LNCaP clone FGC (cell line): ENCODE results near the gene GLIS2.

Experiments
- DNase-seq: peaks from one replicate; pipeline ENCODE4 v3.0.0-alpha.2; 2011; ENCODE audit warnings: low read depth
- H3K4me3 ChIP-seq: 2 replicates; pipeline ENCODE4 v1.5.1; 2011; ENCODE audit warnings: mild to moderate bottlenecking, low read depth, low read length, control low read depth
- TF ChIP-seq, protein P1 (sequence below): IDR thresholded peaks from 2 replicates; pipeline ENCODE4 v1.5.1; 2012; ENCODE audit warnings: mild to moderate bottlenecking; ENCODE audit not compliant: control insufficient read depth, insufficient read depth; ENCODE audit errors: extremely low read depth

The GLIS2 gene

DNA sequence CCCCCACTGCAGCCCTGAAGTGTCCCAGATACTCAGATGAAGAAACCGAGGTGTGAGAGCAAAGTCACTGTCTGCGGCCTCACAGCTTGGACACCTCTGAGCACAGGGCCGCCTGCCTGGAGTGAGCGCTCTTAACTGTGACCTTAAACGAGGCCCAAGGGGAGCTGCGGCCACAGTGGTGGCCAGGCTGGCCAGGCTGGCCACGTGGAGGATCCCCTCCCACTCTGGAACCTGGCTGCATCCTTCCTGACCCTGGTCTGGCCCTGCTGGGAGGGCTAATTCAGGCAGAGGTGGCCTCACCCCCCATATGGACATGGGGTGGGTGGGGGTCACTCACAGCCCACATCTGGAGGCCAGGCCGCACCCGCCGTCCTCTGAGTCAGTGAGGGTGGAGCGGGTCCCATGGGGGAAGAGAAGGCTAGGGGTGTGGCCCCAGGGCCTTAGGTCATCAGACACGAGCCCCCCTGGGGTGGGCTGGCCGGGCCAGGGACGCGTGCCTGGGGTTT is 62.3 kb downstream of the GLIS2 start:
- DNase-seq: no peak

DNA sequence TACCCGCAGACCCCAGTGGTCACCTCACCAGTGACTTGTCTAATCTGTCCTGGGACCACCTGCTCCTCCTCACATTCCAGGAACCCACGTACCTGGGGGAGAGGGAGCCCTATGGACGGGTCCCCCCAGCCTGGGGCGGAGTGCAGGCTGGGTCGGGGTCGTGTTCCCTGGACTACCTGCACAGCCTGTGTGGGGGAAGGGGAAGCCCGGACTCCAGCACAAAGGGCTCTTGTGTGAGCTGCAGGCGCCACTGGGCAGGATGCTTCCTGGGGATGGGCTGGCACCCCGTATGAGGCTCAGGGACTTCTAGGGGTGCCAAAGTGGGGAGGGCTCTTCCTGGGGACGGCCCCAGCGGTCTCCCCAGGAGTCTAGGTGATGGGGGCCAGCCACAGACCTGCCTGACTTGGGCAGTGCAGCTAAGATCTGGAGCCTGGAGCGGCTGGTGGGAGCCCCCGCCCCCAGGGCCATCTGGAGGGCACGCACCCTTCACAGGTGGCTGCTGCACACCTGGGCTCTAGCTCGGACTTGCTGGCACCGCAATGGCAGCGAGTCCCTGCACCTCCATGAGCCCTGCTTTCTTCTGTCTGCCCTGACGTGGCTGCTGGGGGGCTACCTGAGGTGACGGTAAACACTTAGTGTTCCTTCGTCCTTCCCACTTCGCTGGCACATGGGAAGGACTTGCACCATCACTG is 63.3 kb downstream of the GLIS2 start:
- TF ChIP-seq, protein P1, sequence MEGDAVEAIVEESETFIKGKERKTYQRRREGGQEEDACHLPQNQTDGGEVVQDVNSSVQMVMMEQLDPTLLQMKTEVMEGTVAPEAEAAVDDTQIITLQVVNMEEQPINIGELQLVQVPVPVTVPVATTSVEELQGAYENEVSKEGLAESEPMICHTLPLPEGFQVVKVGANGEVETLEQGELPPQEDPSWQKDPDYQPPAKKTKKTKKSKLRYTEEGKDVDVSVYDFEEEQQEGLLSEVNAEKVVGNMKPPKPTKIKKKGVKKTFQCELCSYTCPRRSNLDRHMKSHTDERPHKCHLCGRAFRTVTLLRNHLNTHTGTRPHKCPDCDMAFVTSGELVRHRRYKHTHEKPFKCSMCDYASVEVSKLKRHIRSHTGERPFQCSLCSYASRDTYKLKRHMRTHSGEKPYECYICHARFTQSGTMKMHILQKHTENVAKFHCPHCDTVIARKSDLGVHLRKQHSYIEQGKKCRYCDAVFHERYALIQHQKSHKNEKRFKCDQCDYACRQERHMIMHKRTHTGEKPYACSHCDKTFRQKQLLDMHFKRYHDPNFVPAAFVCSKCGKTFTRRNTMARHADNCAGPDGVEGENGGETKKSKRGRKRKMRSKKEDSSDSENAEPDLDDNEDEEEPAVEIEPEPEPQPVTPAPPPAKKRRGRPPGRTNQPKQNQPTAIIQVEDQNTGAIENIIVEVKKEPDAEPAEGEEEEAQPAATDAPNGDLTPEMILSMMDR: no peak
- DNase-seq: no peak
- H3K4me3 ChIP-seq: no peak overlapping the region

More for the DNA sequence above, 62.3 kb downstream of the GLIS2 start:
- TF ChIP-seq, protein P1: no peak
- no peak overlapping the region for H3K4me3 ChIP-seq

DNA sequence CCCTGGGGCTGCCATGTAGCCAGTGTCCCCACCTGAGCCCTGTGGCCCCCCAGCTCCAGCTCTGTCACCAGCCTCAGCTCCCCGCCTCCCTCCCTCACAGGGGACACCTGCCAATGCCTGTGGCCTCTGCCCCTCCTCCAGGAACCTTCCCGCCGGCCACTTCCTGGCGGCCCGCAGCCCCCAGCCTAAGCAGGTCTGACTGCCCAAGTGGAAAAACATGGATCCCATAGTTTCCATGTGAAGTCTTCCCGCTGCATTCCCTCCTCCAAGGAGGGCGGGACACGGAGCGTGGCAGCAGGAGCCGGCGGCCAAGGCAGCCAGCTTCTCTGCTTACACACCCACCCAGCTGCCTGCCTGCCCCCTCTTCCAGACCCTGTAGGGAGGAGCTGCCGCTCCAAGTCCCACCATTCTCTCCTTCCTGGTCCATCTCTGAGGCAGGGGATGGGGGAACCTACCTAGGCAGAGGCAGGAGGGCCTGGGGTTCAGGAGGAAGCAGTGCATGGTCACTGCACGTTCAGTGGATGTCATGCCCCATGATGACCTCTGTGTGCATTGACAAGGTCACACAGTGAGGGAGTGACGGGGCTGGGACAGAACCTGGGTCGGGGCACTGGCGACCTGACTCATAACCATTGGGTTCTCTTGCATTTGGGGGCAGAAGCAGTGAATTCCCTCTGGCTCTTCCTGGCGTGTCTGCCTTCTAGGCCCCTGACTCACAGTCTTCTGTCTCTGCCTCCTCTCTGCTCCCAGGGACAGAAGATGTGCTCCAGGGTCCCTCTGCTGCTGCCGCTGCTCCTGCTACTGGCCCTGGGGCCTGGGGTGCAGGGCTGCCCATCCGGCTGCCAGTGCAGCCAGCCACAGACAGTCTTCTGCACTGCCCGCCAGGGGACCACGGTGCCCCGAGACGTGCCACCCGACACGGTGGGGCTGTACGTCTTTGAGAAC is 64.5 kb downstream of the GLIS2 start:
- no peak for DNase-seq
- TF ChIP-seq, protein P1: no peak
- H3K4me3 ChIP-seq: no peak overlapping the region

DNA sequence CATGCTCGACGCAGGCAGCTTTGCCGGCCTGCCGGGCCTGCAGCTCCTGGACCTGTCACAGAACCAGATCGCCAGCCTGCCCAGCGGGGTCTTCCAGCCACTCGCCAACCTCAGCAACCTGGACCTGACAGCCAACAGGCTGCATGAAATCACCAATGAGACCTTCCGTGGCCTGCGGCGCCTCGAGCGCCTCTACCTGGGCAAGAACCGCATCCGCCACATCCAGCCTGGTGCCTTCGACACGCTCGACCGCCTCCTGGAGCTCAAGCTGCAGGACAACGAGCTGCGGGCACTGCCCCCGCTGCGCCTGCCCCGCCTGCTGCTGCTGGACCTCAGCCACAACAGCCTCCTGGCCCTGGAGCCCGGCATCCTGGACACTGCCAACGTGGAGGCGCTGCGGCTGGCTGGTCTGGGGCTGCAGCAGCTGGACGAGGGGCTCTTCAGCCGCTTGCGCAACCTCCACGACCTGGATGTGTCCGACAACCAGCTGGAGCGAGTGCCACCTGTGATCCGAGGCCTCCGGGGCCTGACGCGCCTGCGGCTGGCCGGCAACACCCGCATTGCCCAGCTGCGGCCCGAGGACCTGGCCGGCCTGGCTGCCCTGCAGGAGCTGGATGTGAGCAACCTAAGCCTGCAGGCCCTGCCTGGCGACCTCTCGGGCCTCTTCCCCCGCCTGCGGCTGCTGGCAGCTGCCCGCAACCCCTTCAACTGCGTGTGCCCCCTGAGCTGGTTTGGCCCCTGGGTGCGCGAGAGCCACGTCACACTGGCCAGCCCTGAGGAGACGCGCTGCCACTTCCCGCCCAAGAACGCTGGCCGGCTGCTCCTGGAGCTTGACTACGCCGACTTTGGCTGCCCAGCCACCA is 65.4 kb downstream of the GLIS2 start:
- TF ChIP-seq, protein P1: no peak
- no peak for DNase-seq
- H3K4me3 ChIP-seq: no peak overlapping the region

DNA sequence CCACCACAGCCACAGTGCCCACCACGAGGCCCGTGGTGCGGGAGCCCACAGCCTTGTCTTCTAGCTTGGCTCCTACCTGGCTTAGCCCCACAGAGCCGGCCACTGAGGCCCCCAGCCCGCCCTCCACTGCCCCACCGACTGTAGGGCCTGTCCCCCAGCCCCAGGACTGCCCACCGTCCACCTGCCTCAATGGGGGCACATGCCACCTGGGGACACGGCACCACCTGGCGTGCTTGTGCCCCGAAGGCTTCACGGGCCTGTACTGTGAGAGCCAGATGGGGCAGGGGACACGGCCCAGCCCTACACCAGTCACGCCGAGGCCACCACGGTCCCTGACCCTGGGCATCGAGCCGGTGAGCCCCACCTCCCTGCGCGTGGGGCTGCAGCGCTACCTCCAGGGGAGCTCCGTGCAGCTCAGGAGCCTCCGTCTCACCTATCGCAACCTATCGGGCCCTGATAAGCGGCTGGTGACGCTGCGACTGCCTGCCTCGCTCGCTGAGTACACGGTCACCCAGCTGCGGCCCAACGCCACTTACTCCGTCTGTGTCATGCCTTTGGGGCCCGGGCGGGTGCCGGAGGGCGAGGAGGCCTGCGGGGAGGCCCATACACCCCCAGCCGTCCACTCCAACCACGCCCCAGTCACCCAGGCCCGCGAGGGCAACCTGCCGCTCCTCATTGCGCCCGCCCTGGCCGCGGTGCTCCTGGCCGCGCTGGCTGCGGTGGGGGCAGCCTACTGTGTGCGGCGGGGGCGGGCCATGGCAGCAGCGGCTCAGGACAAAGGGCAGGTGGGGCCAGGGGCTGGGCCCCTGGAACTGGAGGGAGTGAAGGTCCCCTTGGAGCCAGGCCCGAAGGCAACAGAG is 66.3 kb downstream of the GLIS2 start:
- no peak for DNase-seq
- TF ChIP-seq, protein P1: no peak
- no peak overlapping the region for H3K4me3 ChIP-seq

DNA sequence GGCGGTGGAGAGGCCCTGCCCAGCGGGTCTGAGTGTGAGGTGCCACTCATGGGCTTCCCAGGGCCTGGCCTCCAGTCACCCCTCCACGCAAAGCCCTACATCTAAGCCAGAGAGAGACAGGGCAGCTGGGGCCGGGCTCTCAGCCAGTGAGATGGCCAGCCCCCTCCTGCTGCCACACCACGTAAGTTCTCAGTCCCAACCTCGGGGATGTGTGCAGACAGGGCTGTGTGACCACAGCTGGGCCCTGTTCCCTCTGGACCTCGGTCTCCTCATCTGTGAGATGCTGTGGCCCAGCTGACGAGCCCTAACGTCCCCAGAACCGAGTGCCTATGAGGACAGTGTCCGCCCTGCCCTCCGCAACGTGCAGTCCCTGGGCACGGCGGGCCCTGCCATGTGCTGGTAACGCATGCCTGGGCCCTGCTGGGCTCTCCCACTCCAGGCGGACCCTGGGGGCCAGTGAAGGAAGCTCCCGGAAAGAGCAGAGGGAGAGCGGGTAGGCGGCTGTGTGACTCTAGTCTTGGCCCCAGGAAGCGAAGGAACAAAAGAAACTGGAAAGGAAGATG is 67.0 kb downstream of the GLIS2 start:
- H3K4me3 ChIP-seq: no peak overlapping the region
- DNase-seq: no peak
- TF ChIP-seq, protein P1: no peak
